HepG2 (cell line): Measurements from ENCODE around the gene PSMB10. TPM values are rescaled to one million over a fixed set of nuclear protein-coding genes. Genes with fewer than 3 reads are reported as not detected.

Source experiments
- HNF4G ChIP-seq, 2 experiments: sonication (generic) in 1 of 2; formaldehyde crosslinking in 1 of 2; IDR thresholded peaks; 2 replicates each; pipeline versions ENCODE4 v1.4.0 to v1.6.1; 2011 to 2020; ENCODE audit warnings: borderline replicate concordance in 2 of 2, low read depth in 2 of 2, mild to moderate bottlenecking in 2 of 2, low read length in 1 of 2, missing genetic modification reagents in 1 of 2, moderate library complexity in 1 of 2
- HOXA5 ChIP-seq: sonication (generic); formaldehyde crosslinking; IDR thresholded peaks from 2 replicates; pipeline ENCODE4 v1.4.0; 2020; ENCODE audit warnings: missing genetic modification reagents
- PRDM15 ChIP-seq: sonication (generic); formaldehyde crosslinking; IDR thresholded peaks from 2 replicates; pipeline ENCODE4 v1.4.0; 2020; ENCODE audit warnings: missing genetic modification reagents
- RNF2 ChIP-seq: fragments of 450-650 bp; conservative IDR thresholded peaks from 2 replicates; pipeline ENCODE4 v1.6.1; 2016; ENCODE audit warnings: low read depth
- SP4 ChIP-seq: sonication (generic); formaldehyde crosslinking; IDR thresholded peaks from 2 replicates; pipeline ENCODE4 v1.8.1; 2023; ENCODE audit warnings: mild to moderate bottlenecking, missing genetic modification reagents
- THAP9 ChIP-seq: sonication (generic); formaldehyde crosslinking; IDR thresholded peaks from 2 replicates; pipeline ENCODE4; 2020; ENCODE audit warnings: missing genetic modification reagents, mild to moderate bottlenecking, borderline replicate concordance
- TMF1 ChIP-seq: sonication (generic); formaldehyde crosslinking; IDR thresholded peaks from 2 replicates; pipeline ENCODE4 v1.8.1; 2022; ENCODE audit warnings: low read depth, missing genetic modification reagents
- ZFP82 ChIP-seq: sonication (generic); formaldehyde crosslinking; IDR thresholded peaks from 2 replicates; pipeline ENCODE4 v1.5.1; 2020; ENCODE audit warnings: mild to moderate bottlenecking, missing genetic modification reagents, borderline replicate concordance
- ZNF263 ChIP-seq: sonication (generic); formaldehyde crosslinking; IDR thresholded peaks from 2 replicates; pipeline ENCODE4 v1.4.0; 2020; ENCODE audit warnings: missing genetic modification reagents
- ZNF564 ChIP-seq: sonication (generic); formaldehyde crosslinking; IDR thresholded peaks from 2 replicates; pipeline ENCODE4 v1.8.1; 2023; ENCODE audit warnings: mild to moderate bottlenecking, missing genetic modification reagents
- ZNF775 ChIP-seq: sonication (generic); formaldehyde crosslinking; IDR thresholded peaks from 2 replicates; pipeline ENCODE4 v1.4.0; 2020; ENCODE audit warnings: missing genetic modification reagents, mild to moderate bottlenecking, moderate library complexity, borderline replicate concordance
- ZNF781 ChIP-seq: sonication (generic); formaldehyde crosslinking; IDR thresholded peaks from 2 replicates; pipeline ENCODE4 v1.5.1; 2020; ENCODE audit warnings: borderline replicate concordance, mild to moderate bottlenecking, missing genetic modification reagents; ENCODE audit errors: not compliant biosample characterization
- ZSCAN9 ChIP-seq: IDR thresholded peaks from 2 replicates; pipeline ENCODE4 v1.6.1; 2016; ENCODE audit warnings: borderline replicate concordance
- polyA plus RNA-seq, 8 experiments: library from polyadenylated mRNA; depleted of rRNA in 3 of 8; stranded (reverse) in 7 of 8; unstranded in 1 of 8; fragments of >200 nt; fragmentation: Illumina TruSeq in 4 of 8; extraction: Trizol in 4 of 8; gene quantifications; 2 replicates each; pipeline versions ENCODE4 v1.2.1 to v1.2.3, GENCODE V29; 2011 to 2016; ENCODE audit warnings: low read depth in 4 of 8, missing spikeins in 1 of 8, mixed read lengths in 1 of 8; ENCODE audit not compliant: insufficient read depth in 1 of 8
- total RNA-seq, 5 experiments: library from RNA; depleted of rRNA; stranded (reverse); fragments of >200 nt; fragmentation: Illumina TruSeq; extraction: Trizol; gene quantifications; 2 replicates each; pipeline ENCODE4 v1.2.3, GENCODE V29; 2016; ENCODE audit warnings: low read depth in 1 of 5
- TF ChIP-seq, protein P1 (sequence below): sonication (generic); formaldehyde crosslinking; conservative IDR thresholded peaks from 2 replicates; pipeline ENCODE4 v1.4.0; 2020; ENCODE audit warnings: missing genetic modification reagents
- TF ChIP-seq, protein P2 (sequence below): fragments of 450-650 bp; IDR thresholded peaks from 2 replicates; pipeline ENCODE4 v1.6.1; 2016
- TF ChIP-seq, protein P3 (sequence below): sonication (generic); formaldehyde crosslinking; IDR thresholded peaks from 2 replicates; pipeline ENCODE4 v1.5.0; 2020; ENCODE audit warnings: missing genetic modification reagents

The PSMB10 gene
- total and polyA plus RNA-seq, 2 of the 13 experiments (the other 11 are each of a cell fraction or from before 2014, with no cell fraction given): 12.7 to 65.9 TPM

- TF ChIP-seq, protein P1, sequence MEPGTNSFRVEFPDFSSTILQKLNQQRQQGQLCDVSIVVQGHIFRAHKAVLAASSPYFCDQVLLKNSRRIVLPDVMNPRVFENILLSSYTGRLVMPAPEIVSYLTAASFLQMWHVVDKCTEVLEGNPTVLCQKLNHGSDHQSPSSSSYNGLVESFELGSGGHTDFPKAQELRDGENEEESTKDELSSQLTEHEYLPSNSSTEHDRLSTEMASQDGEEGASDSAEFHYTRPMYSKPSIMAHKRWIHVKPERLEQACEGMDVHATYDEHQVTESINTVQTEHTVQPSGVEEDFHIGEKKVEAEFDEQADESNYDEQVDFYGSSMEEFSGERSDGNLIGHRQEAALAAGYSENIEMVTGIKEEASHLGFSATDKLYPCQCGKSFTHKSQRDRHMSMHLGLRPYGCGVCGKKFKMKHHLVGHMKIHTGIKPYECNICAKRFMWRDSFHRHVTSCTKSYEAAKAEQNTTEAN: no peak
- no peak for TF ChIP-seq ZSCAN9 (CRISPR knock-in tag)
- 0 out of 2 replicates have a peak, but pooled peaks have one; percentile 15 for TF ChIP-seq SP4 (CRISPR knock-in tag)
- TF ChIP-seq HNF4G (IDR thresholded peaks at IDR 0.05; ENCODE audit: borderline replicate concordance, low read depth, low read length): 0 out of 2 replicates have a peak, but pooled peaks have one; percentile 11
- TF ChIP-seq HNF4G (CRISPR knock-in tag; IDR thresholded peaks at IDR 0.05; ENCODE audit: borderline replicate concordance, low read depth): no peak
- TF ChIP-seq HOXA5 (CRISPR knock-in tag): no peak
- TF ChIP-seq, protein P2, sequence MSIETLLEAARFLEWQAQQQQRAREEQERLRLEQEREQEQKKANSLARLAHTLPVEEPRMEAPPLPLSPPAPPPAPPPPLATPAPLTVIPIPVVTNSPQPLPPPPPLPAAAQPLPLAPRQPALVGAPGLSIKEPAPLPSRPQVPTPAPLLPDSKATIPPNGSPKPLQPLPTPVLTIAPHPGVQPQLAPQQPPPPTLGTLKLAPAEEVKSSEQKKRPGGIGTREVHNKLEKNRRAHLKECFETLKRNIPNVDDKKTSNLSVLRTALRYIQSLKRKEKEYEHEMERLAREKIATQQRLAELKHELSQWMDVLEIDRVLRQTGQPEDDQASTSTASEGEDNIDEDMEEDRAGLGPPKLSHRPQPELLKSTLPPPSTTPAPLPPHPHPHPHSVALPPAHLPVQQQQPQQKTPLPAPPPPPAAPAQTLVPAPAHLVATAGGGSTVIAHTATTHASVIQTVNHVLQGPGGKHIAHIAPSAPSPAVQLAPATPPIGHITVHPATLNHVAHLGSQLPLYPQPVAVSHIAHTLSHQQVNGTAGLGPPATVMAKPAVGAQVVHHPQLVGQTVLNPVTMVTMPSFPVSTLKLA: no peak
- no peak for TF ChIP-seq ZFP82
- peak; percentile 99 for TF ChIP-seq ZNF263 (CRISPR knock-in tag)
- no peak for TF ChIP-seq RNF2
- no peak for TF ChIP-seq PRDM15 (CRISPR knock-in tag)
- no peak for TF ChIP-seq ZNF775
- no peak for TF ChIP-seq TMF1 (CRISPR knock-in tag)
- TF ChIP-seq, protein P3, sequence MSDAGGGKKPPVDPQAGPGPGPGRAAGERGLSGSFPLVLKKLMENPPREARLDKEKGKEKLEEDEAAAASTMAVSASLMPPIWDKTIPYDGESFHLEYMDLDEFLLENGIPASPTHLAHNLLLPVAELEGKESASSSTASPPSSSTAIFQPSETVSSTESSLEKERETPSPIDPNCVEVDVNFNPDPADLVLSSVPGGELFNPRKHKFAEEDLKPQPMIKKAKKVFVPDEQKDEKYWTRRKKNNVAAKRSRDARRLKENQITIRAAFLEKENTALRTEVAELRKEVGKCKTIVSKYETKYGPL: no peak
- TF ChIP-seq THAP9 (CRISPR knock-in tag): peak; percentile 43; the same call in 1 of the 2 replicates
- no peak for TF ChIP-seq ZNF564
- no peak for TF ChIP-seq ZNF781 (CRISPR knock-in tag)
These were observed 20.6 kb downstream of the PSMB10 start (continued) for GRCh38 chr16:67915831-67916723.
